ENCODE measurements around the gene LRRC8C.

LRRC8C gene

GRCh38 chr1:89608319-89608983 lies 24.5 kb upstream of the LRRC8C start:
- Histone ChIP-seq H3K9me3 (ENCODE audit: control insufficient read depth, low read length) (no peaks in the 10 kb centered on the region), H2AK5ac (ENCODE audit: low read length, severe bottlenecking) (no peak overlapping the region), H3K27me3 (ENCODE audit: control insufficient read depth in 1 of 2, insufficient read depth in 1 of 2, low read length in 2 of 2) (no peaks in the 10 kb centered on the region), H4K8ac (ENCODE audit: low read length) (peak overlapping the region; percentile 71), H3K23ac (ENCODE audit: low read length in 2 of 2) (no peak overlapping the region), H3K14ac (ENCODE audit: low read length in 2 of 2) (no peak overlapping the region), H3K4ac (ENCODE audit: low read depth in 1 of 2, low read length in 2 of 2) (no peak overlapping the region), H2BK15ac (ENCODE audit: low read depth, poor library complexity, severe bottlenecking) (peak overlapping the region; percentile 40), H2BK12ac (ENCODE audit: low read length in 2 of 2) (peak overlapping the region in 1 of 2 experiments; percentile 14), H4K91ac (ENCODE audit: low read length) (no peak overlapping the region), H3K4me1 (ENCODE audit: control insufficient read depth, insufficient read depth, low read depth, low read length) (peaks cover 6% of the 10 kb centered on the region), H2BK120ac (ENCODE audit: low read depth, low read length) (no peak overlapping the region), H3K36me3 (ENCODE audit: control insufficient read depth in 1 of 2, insufficient read depth in 2 of 2, low read depth in 1 of 2, low read length in 2 of 2) (peaks cover 0 to 6% of the 10 kb centered on the region in 2 experiments), H3K27ac (ENCODE audit: low read length, poor library complexity, severe bottlenecking) (no peak overlapping the region), H3K79me1 (replicated peaks; ENCODE audit: low read length, poor library complexity, severe bottlenecking) (no peaks in the 10 kb centered on the region), H3K4me2 (ENCODE audit: low read length, poor library complexity, severe bottlenecking) (no peak overlapping the region), H3K4me3 (ENCODE audit: insufficient read depth in 1 of 2, low read depth in 1 of 2, low read length in 2 of 2) (no peak overlapping the region), H3K9ac (ENCODE audit: low read length) (peak overlapping the region; percentile 64), H2AFZ (ENCODE audit: low read depth, low read length) (no peak overlapping the region), H3K18ac (ENCODE audit: low read depth in 1 of 2, low read length in 2 of 2) (peak overlapping the region; percentile 41 to 77), H2BK5ac (ENCODE audit: low read depth, low read length, poor library complexity, severe bottlenecking) (no peak overlapping the region)
- 65% methylated on average over 8 of the region's 9 CpGs for WGBS
- DNase-seq, result peak; percentile 44

GRCh38 chr1:89608984-89609725 lies 23.8 kb upstream of the LRRC8C start:
- 98% methylated on average over 20 of the region's 20 CpGs for WGBS
- Histone ChIP-seq H3K27me3 (ENCODE audit: control insufficient read depth in 1 of 2, insufficient read depth in 1 of 2, low read length in 2 of 2) (no peaks in the 10 kb centered on the region), H3K18ac (ENCODE audit: low read depth in 1 of 2, low read length in 2 of 2) (peak overlapping the region; percentile 45 to 79)

GRCh38 chr1:89609781-89610456 lies 23.0 kb upstream of the LRRC8C start:
- H3K9me3 ChIP-seq (ENCODE audit: control insufficient read depth, low read length), result no peaks in the 10 kb centered on the region
- WGBS, result 95% methylated on average over 14 of the region's 14 CpGs
- no peak overlapping the region for H2AK5ac ChIP-seq (ENCODE audit: low read length, severe bottlenecking)
- H3K4me2 ChIP-seq (ENCODE audit: low read length, poor library complexity, severe bottlenecking), result no peak overlapping the region
- no peak overlapping the region for H4K8ac ChIP-seq (ENCODE audit: low read length)
- no peak overlapping the region for H3K23ac ChIP-seq (ENCODE audit: low read length in 2 of 2)
- peaks cover 4% of the 10 kb centered on the region for H3K4me1 ChIP-seq (ENCODE audit: control insufficient read depth, insufficient read depth, low read depth, low read length)
- no peak overlapping the region for H3K4me3 ChIP-seq (ENCODE audit: insufficient read depth in 1 of 2, low read depth in 1 of 2, low read length in 2 of 2)
- H3K14ac ChIP-seq (ENCODE audit: low read length in 2 of 2), result peak overlapping the region in 1 of 2 experiments; percentile 35
- H2BK5ac ChIP-seq (ENCODE audit: low read depth, low read length, poor library complexity, severe bottlenecking), result no peak overlapping the region
- peak overlapping the region in 1 of 2 experiments; percentile 59 for H3K4ac ChIP-seq (ENCODE audit: low read depth in 1 of 2, low read length in 2 of 2)
- DNase-seq, result no peak
- peaks cover 0 to 6% of the 10 kb centered on the region in 2 experiments for H3K36me3 ChIP-seq (ENCODE audit: control insufficient read depth in 1 of 2, insufficient read depth in 2 of 2, low read depth in 1 of 2, low read length in 2 of 2)
- H2BK120ac ChIP-seq (ENCODE audit: low read depth, low read length), result no peak overlapping the region
- no peak overlapping the region for H3K18ac ChIP-seq (ENCODE audit: low read depth in 1 of 2, low read length in 2 of 2)
- no peak overlapping the region for H2BK15ac ChIP-seq (ENCODE audit: low read depth, poor library complexity, severe bottlenecking)
- no peak overlapping the region for H2AFZ ChIP-seq (ENCODE audit: low read depth, low read length)
- H2BK12ac ChIP-seq (ENCODE audit: low read length in 2 of 2), result peak overlapping the region; percentile 5 to 8
- no peaks in the 10 kb centered on the region for H3K27me3 ChIP-seq (ENCODE audit: control insufficient read depth in 1 of 2, insufficient read depth in 1 of 2, low read length in 2 of 2)
- H3K9ac ChIP-seq (ENCODE audit: low read length), result no peak overlapping the region
- H4K91ac ChIP-seq (ENCODE audit: low read length), result peak overlapping the region; percentile 54
- no peak overlapping the region for H3K27ac ChIP-seq (ENCODE audit: low read length, poor library complexity, severe bottlenecking)
- H3K79me1 ChIP-seq (replicated peaks; ENCODE audit: low read length, poor library complexity, severe bottlenecking), result no peaks in the 10 kb centered on the region

More at GRCh38 chr1:89608984-89609725, 23.8 kb upstream of the LRRC8C start:
- Histone ChIP-seq H3K36me3 (ENCODE audit: control insufficient read depth in 1 of 2, insufficient read depth in 2 of 2, low read depth in 1 of 2, low read length in 2 of 2) (peaks cover 0 to 6% of the 10 kb centered on the region in 2 experiments), H4K8ac (ENCODE audit: low read length) (no peak overlapping the region), H2BK5ac (ENCODE audit: low read depth, low read length, poor library complexity, severe bottlenecking) (no peak overlapping the region), H2AFZ (ENCODE audit: low read depth, low read length) (no peak overlapping the region), H3K9me3 (ENCODE audit: control insufficient read depth, low read length) (no peaks in the 10 kb centered on the region), H4K91ac (ENCODE audit: low read length) (peak overlapping the region; percentile 30), H3K27ac (ENCODE audit: low read length, poor library complexity, severe bottlenecking) (no peak overlapping the region), H3K79me1 (replicated peaks; ENCODE audit: low read length, poor library complexity, severe bottlenecking) (no peaks in the 10 kb centered on the region), H3K4ac (ENCODE audit: low read depth in 1 of 2, low read length in 2 of 2) (peak overlapping the region in 1 of 2 experiments; percentile 67), H2AK5ac (ENCODE audit: low read length, severe bottlenecking) (no peak overlapping the region), H2BK12ac (ENCODE audit: low read length in 2 of 2) (peak overlapping the region; percentile 5 to 74), H3K4me3 (ENCODE audit: insufficient read depth in 1 of 2, low read depth in 1 of 2, low read length in 2 of 2) (no peak overlapping the region), H3K9ac (ENCODE audit: low read length) (peak overlapping the region; percentile 64), H3K14ac (ENCODE audit: low read length in 2 of 2) (peak overlapping the region in 1 of 2 experiments; percentile 76), H2BK15ac (ENCODE audit: low read depth, poor library complexity, severe bottlenecking) (peak overlapping the region; percentile 19), H3K4me2 (ENCODE audit: low read length, poor library complexity, severe bottlenecking) (no peak overlapping the region), H3K23ac (ENCODE audit: low read length in 2 of 2) (no peak overlapping the region), H2BK120ac (ENCODE audit: low read depth, low read length) (no peak overlapping the region), H3K4me1 (ENCODE audit: control insufficient read depth, insufficient read depth, low read depth, low read length) (peaks cover 4% of the 10 kb centered on the region)
- no peak for DNase-seq
